Measurements from ENCODE around the gene GRK3. TPM values are rescaled to one million over a fixed set of nuclear protein-coding genes. Genes with fewer than 3 reads are reported as not detected.

The GRK3 gene
- total and polyA plus RNA-seq, 7 donors: 1.2 to 9.6 (median 7.2) TPM

- TF ChIP-seq POLR2A (IDR thresholded peaks at IDR 0.05) (no peak), EP300 (IDR thresholded peaks at IDR 0.05) (no peak), POLR2AphosphoS5 (IDR thresholded peaks at IDR 0.05) (no peak), CTCF (IDR thresholded peaks at IDR 0.05) (no peak)
- intact Hi-C loops (cut with DNase I): no loop called here
Measured at GRCh38 chr22:25688627-25689026, 124.2 kb downstream of the GRK3 start.

GRCh38 chr22:25689631-25690030, 125.2 kb downstream of the GRK3 start:
- H3K27me3 ChIP-seq: no peaks in the 10 kb centered on the region
- intact Hi-C loops (cut with DNase I): loop anchor here (10.0 kb wide), 1 partner anchor 125 kb away; the partner anchor contains the start of gene GRK3
- WGBS, 2 donors: 97 to 99% methylated on average over 2 of the region's 2 CpGs
- no peaks in the 10 kb centered on the region for H3K9me3 ChIP-seq
- H3K27ac ChIP-seq: no peak overlapping the region
- TF ChIP-seq POLR2AphosphoS5 (IDR thresholded peaks at IDR 0.05) (no peak), EP300 (IDR thresholded peaks at IDR 0.05) (no peak), POLR2A (IDR thresholded peaks at IDR 0.05) (no peak), CTCF (IDR thresholded peaks at IDR 0.05) (no peak)
- H3K36me3 ChIP-seq: peaks cover 0 to 25% (median 2%) of the 10 kb centered on the region in 4 donors
- no peak overlapping the region for H3K4me3 ChIP-seq
- DNase-seq: no peak
- H3K4me1 ChIP-seq: peaks cover 0 to 3% (median 0%) of the 10 kb centered on the region in 4 donors

More at GRCh38 chr22:25688627-25689026, 124.2 kb downstream of the GRK3 start:
- H3K27me3 ChIP-seq: no peaks in the 10 kb centered on the region
- H3K4me3 ChIP-seq: no peak overlapping the region
- H3K4me1 ChIP-seq: peaks cover 0 to 3% (median 0%) of the 10 kb centered on the region in 4 donors
- no peak overlapping the region for H3K27ac ChIP-seq
- peaks cover 0 to 25% (median 2%) of the 10 kb centered on the region in 4 donors for H3K36me3 ChIP-seq
- no peak for DNase-seq
- 97 to 98% methylated on average over 5 of the region's 5 CpGs for WGBS, 2 donors
- no peaks in the 10 kb centered on the region for H3K9me3 ChIP-seq

- no peak overlapping the region for H3K27ac ChIP-seq
- H3K4me1 ChIP-seq: no peaks in the 10 kb centered on the region
- intact Hi-C loops (cut with DNase I): loop anchor here (10.0 kb wide), 1 partner anchor 126 kb away; the partner anchor contains the start of gene GRK3
- no peak for DNase-seq
- 47 to 67% methylated on average over 5 of the region's 5 CpGs for WGBS, 2 donors
- H3K4me3 ChIP-seq: no peak overlapping the region
- no peaks in the 10 kb centered on the region for H3K9me3 ChIP-seq
- TF ChIP-seq POLR2AphosphoS5 (IDR thresholded peaks at IDR 0.05) (no peak), POLR2A (IDR thresholded peaks at IDR 0.05) (no peak), CTCF (IDR thresholded peaks at IDR 0.05) (no peak), EP300 (IDR thresholded peaks at IDR 0.05) (no peak)
- H3K36me3 ChIP-seq: peaks cover 0 to 28% (median 2%) of the 10 kb centered on the region in 4 donors
- H3K27me3 ChIP-seq: no peaks in the 10 kb centered on the region
Measured at GRCh38 chr22:25690798-25691197, 126.3 kb downstream of the GRK3 start.

- 89 to 91% methylated on average over 15 of the region's 15 CpGs for WGBS, 2 donors
- no peak overlapping the region for H3K4me3 ChIP-seq
- H3K27ac ChIP-seq: no peak overlapping the region
- no peaks in the 10 kb centered on the region for H3K27me3 ChIP-seq
- H3K9me3 ChIP-seq: no peaks in the 10 kb centered on the region
- peaks cover 0 to 8% (median 0%) of the 10 kb centered on the region in 4 donors for H3K4me1 ChIP-seq
- H3K36me3 ChIP-seq: peaks cover 0 to 32% (median 2%) of the 10 kb centered on the region in 4 donors
- intact Hi-C loops (cut with DNase I): loop anchor here (10.0 kb wide), 1 partner anchor 128 kb away; the partner anchor contains the start of gene GRK3
- TF ChIP-seq POLR2A (IDR thresholded peaks at IDR 0.05) (no peak), CTCF (IDR thresholded peaks at IDR 0.05) (no peak), POLR2AphosphoS5 (IDR thresholded peaks at IDR 0.05) (no peak), EP300 (IDR thresholded peaks at IDR 0.05) (no peak)
- no peak for DNase-seq
Measured at GRCh38 chr22:25692397-25693267, 128.2 kb downstream of the GRK3 start.
